ENCODE measurements around the gene RAPGEF3. TPM values are rescaled to one million over a fixed set of nuclear protein-coding genes. Genes with fewer than 3 reads are reported as not detected.

Gene RAPGEF3
- polyA plus RNA-seq, 1 donor: 7.9 TPM

GRCh38 chr12:47747596-47748506 lies 10.8 kb downstream of the RAPGEF3 start:
- 100% methylated on average over 1 of the region's 14 CpGs for WGBS (ENCODE audit: insufficient coverage, low lambda C conversion rate)
- Histone ChIP-seq H3K36me3 (ENCODE audit: control insufficient read depth, insufficient read depth, low read length) (no peaks in the 10 kb centered on the region), H3K27me3 (ENCODE audit: control insufficient read depth, insufficient read depth, low read length) (no peaks in the 10 kb centered on the region)

DNA sequence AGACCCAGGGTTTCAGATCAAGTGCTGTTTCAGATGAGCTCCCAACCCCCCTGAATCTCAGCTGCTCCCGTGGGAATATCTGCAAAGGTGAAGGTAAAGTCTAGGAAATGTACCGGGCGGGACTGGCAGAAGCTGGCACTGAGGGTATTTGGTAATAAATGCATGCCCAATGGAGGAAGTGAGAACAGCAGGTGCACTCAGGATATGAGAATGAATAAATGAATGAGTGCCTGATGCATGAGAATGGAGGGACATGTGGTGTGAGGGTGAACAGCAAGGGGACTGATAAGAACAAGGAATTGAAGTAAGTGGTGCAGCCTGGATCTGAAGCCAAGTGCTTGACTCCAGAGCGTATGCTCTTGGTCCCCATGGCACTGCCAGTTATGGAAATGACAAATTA lies 11.6 kb downstream of the RAPGEF3 start:
- Histone ChIP-seq H3K4me1 (ENCODE audit: control insufficient read depth, insufficient read depth, low read length) (peaks cover 8% of the 10 kb centered on the region), H3K4me3 (ENCODE audit: low read length) (no peak overlapping the region), H3K27ac (ENCODE audit: low read length) (no peak overlapping the region), H3K27me3 (ENCODE audit: control insufficient read depth, insufficient read depth, low read length) (no peaks in the 10 kb centered on the region), H3K9me3 (ENCODE audit: control insufficient read depth, low read depth, low read length) (no peaks in the 10 kb centered on the region), H3K36me3 (ENCODE audit: control insufficient read depth, insufficient read depth, low read length) (no peaks in the 10 kb centered on the region)
- no CpG with 5 or more reads among the region's 4 CpGs for WGBS (ENCODE audit: insufficient coverage, low lambda C conversion rate)
- DNase-seq: no peak

More at GRCh38 chr12:47747596-47748506, 10.8 kb downstream of the RAPGEF3 start:
- DNase-seq: no peak
- Histone ChIP-seq H3K4me1 (ENCODE audit: control insufficient read depth, insufficient read depth, low read length) (peaks cover 8% of the 10 kb centered on the region), H3K27ac (ENCODE audit: low read length) (no peak overlapping the region), H3K9me3 (ENCODE audit: control insufficient read depth, low read depth, low read length) (no peaks in the 10 kb centered on the region), H3K4me3 (ENCODE audit: low read length) (no peak overlapping the region)

DNA sequence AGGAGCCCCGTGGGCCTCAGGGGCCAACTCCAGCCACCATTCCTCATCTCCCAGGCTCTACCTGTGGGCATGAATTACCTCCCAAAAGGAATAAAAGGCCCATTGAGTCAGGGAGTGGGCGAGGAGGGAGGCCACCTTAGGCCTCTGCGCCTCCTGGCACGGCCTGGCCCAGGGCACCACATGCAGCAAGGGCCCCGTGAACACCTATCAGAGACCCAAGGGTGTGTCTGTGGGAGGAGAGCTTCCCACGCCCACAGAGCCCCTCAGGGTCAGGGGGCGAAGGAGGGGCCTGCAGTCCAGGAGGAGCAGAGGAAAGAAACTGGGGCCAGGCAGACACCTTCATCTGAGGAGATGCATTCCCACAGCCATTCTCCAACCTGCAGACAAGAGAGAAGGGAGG lies 12.2 kb downstream of the RAPGEF3 start:
- no CpG with 5 or more reads among the region's 7 CpGs for WGBS (ENCODE audit: insufficient coverage, low lambda C conversion rate)
- Histone ChIP-seq H3K36me3 (ENCODE audit: control insufficient read depth, insufficient read depth, low read length) (no peaks in the 10 kb centered on the region), H3K4me1 (ENCODE audit: control insufficient read depth, insufficient read depth, low read length) (peaks cover 8% of the 10 kb centered on the region)

DNA sequence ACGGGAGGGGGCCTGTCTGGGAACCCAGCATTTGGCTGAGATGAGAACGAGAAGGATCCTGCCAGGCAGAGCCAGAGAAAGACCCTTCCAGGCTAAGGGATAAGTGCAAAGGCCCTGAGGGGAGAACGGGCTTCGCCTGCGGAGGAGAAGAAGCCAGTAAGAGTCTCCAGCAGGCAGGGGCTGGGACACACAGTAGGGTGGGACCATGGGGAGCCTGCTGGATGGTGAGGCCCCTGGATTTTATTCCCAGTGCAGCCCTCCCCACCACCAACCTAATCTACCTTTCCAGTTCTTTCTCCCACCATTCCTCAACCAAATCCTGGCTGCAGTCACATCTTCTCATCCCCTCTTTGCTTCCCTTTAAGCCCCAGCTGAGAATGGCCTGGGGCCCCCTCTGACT lies 12.6 kb downstream of the RAPGEF3 start:
- Histone ChIP-seq H3K4me1 (ENCODE audit: control insufficient read depth, insufficient read depth, low read length) (peaks cover 8% of the 10 kb centered on the region), H3K36me3 (ENCODE audit: control insufficient read depth, insufficient read depth, low read length) (no peaks in the 10 kb centered on the region), H3K27ac (ENCODE audit: low read length) (no peak overlapping the region), H3K9me3 (ENCODE audit: control insufficient read depth, low read depth, low read length) (no peaks in the 10 kb centered on the region), H3K27me3 (ENCODE audit: control insufficient read depth, insufficient read depth, low read length) (no peaks in the 10 kb centered on the region), H3K4me3 (ENCODE audit: low read length) (no peak overlapping the region)
- no CpG with 5 or more reads among the region's 5 CpGs for WGBS (ENCODE audit: insufficient coverage, low lambda C conversion rate)
- no peak for DNase-seq

More for the DNA sequence above, 12.2 kb downstream of the RAPGEF3 start:
- no peaks in the 10 kb centered on the region for H3K27me3 ChIP-seq (ENCODE audit: control insufficient read depth, insufficient read depth, low read length)
- DNase-seq: no peak
- no peaks in the 10 kb centered on the region for H3K9me3 ChIP-seq (ENCODE audit: control insufficient read depth, low read depth, low read length)
- no peak overlapping the region for H3K27ac ChIP-seq (ENCODE audit: low read length)
- no peak overlapping the region for H3K4me3 ChIP-seq (ENCODE audit: low read length)

DNA sequence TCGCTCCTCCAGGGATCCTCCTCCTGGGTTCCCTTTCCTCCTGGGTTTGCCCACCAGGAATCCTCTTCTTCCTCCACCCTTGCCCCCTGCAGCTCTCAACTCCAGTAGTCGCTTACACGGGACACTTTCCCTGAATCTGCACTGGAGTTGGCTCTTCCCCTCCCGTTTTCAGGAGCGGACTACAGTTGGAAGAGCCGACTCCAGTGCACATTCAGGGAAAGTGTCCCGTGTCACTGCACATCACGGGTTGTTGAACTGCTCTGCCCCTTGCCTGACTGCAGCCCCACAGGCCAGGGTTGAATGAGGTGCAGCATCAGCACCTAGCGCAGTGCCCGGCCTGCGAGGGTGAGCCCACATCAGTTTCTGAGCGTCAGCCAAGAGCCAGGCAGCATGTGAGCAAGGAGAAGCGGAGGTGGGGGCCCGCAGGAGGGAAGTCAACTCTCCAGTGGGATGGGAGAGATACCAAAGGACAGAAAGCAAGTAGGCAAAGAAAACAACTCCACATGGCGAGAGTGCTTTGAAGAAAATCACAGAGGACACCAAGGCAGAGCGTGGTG lies 13.1 kb downstream of the RAPGEF3 start:
- Histone ChIP-seq H3K4me3 (ENCODE audit: low read length) (no peak overlapping the region), H3K36me3 (ENCODE audit: control insufficient read depth, insufficient read depth, low read length) (no peaks in the 10 kb centered on the region), H3K27ac (ENCODE audit: low read length) (no peak overlapping the region), H3K9me3 (ENCODE audit: control insufficient read depth, low read depth, low read length) (no peaks in the 10 kb centered on the region), H3K4me1 (ENCODE audit: control insufficient read depth, insufficient read depth, low read length) (peaks cover 8% of the 10 kb centered on the region), H3K27me3 (ENCODE audit: control insufficient read depth, insufficient read depth, low read length) (no peaks in the 10 kb centered on the region)
- whole genome bisulfite sequencing (ENCODE audit: insufficient coverage, low lambda C conversion rate): 100% methylated on average over 1 of the region's 16 CpGs
- DNase-seq: no peak

DNA sequence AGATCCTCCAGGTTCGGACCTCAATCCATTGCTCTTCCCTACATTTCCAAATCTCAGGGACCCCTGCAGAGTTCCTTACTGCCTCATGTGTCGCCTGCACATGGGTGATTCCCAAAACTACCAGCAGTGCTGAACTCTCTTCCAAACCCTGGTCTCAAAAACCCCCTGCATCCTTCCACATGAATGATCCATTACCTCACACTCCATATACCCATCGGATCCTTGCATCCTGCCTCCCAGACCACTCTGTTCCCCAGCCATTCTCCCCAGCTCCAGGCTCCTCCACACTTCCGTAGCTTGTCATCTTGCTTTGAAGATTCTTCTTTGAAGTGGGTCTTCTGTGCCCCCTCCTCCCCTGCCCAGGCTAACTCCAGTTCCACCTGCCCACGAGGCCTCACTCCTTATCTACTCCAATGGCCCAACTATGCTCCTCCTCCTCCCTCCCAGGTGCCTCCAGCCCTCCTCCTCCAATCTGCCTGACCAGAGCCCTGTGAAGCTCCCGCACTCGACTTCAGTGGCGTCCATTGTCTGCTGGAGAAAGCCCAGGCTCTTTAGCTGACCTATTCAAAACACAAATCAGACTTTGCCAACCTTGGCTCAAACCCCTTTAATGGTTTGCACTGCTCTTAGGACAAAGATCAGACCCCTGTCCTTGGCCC lies 13.8 kb downstream of the RAPGEF3 start:
- H3K4me3 ChIP-seq (ENCODE audit: low read length): no peak overlapping the region
- no peaks in the 10 kb centered on the region for H3K36me3 ChIP-seq (ENCODE audit: control insufficient read depth, insufficient read depth, low read length)
- no peak for DNase-seq
- no peaks in the 10 kb centered on the region for H3K9me3 ChIP-seq (ENCODE audit: control insufficient read depth, low read depth, low read length)
- H3K27me3 ChIP-seq (ENCODE audit: control insufficient read depth, insufficient read depth, low read length): no peaks in the 10 kb centered on the region
- H3K4me1 ChIP-seq (ENCODE audit: control insufficient read depth, insufficient read depth, low read length): peaks cover 8% of the 10 kb centered on the region
- no CpG with 5 or more reads among the region's 8 CpGs for WGBS (ENCODE audit: insufficient coverage, low lambda C conversion rate)
- no peak overlapping the region for H3K27ac ChIP-seq (ENCODE audit: low read length)

- H3K4me3 ChIP-seq (ENCODE audit: low read length): no peak overlapping the region
- no CpG with 5 or more reads among the region's 10 CpGs for WGBS (ENCODE audit: insufficient coverage, low lambda C conversion rate)
- H3K4me1 ChIP-seq (ENCODE audit: control insufficient read depth, insufficient read depth, low read length): peaks cover 8% of the 10 kb centered on the region
- H3K9me3 ChIP-seq (ENCODE audit: control insufficient read depth, low read depth, low read length): no peaks in the 10 kb centered on the region
- H3K36me3 ChIP-seq (ENCODE audit: control insufficient read depth, insufficient read depth, low read length): no peaks in the 10 kb centered on the region
- H3K27me3 ChIP-seq (ENCODE audit: control insufficient read depth, insufficient read depth, low read length): no peaks in the 10 kb centered on the region
- H3K27ac ChIP-seq (ENCODE audit: low read length): no peak overlapping the region
- DNase-seq: peak; percentile 65 to 69
These were observed 14.6 kb downstream of the RAPGEF3 start for GRCh38 chr12:47744005-47744651.

DNA sequence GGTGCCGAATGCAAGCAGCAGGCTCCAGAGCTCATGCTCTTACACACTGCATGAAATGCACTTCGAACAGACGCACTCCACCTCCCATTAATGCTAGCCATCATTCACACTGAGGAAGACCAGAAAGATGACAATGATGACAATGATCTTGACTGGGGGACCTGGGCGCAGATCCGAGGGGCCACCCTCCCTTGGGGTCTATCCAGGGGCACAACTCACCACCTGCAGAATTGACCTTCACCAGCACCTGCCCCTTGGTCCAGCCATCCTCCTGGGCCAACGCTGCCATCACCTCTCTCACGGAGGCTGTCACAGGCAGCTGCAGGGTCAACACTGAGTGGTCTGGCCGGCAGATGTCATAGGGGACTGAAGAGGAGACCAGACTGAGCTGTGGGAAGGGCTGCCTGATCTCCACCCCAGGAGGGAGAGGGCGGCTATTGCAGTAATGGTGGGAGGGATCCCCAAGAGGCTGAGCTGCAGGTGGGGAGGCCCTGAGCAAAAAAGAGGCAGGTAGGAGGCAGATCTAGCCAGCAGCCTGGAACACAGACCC lies 15.3 kb downstream of the RAPGEF3 start:
- no peak overlapping the region for H3K27ac ChIP-seq (ENCODE audit: low read length)
- H3K36me3 ChIP-seq (ENCODE audit: control insufficient read depth, insufficient read depth, low read length): no peaks in the 10 kb centered on the region
- H3K4me3 ChIP-seq (ENCODE audit: low read length): no peak overlapping the region
- peaks cover 8% of the 10 kb centered on the region for H3K4me1 ChIP-seq (ENCODE audit: control insufficient read depth, insufficient read depth, low read length)
- DNase-seq: no peak
- H3K27me3 ChIP-seq (ENCODE audit: control insufficient read depth, insufficient read depth, low read length): no peaks in the 10 kb centered on the region
- no CpG with 5 or more reads among the region's 9 CpGs for WGBS (ENCODE audit: insufficient coverage, low lambda C conversion rate)
- H3K9me3 ChIP-seq (ENCODE audit: control insufficient read depth, low read depth, low read length): no peaks in the 10 kb centered on the region

- DNase-seq: peak in 1 of 2 donors; percentile 31
- no peak overlapping the region for H3K27ac ChIP-seq (ENCODE audit: low read length)
- peaks cover 8% of the 10 kb centered on the region for H3K4me1 ChIP-seq (ENCODE audit: control insufficient read depth, insufficient read depth, low read length)
- no peaks in the 10 kb centered on the region for H3K36me3 ChIP-seq (ENCODE audit: control insufficient read depth, insufficient read depth, low read length)
- H3K27me3 ChIP-seq (ENCODE audit: control insufficient read depth, insufficient read depth, low read length): no peaks in the 10 kb centered on the region
- no peaks in the 10 kb centered on the region for H3K9me3 ChIP-seq (ENCODE audit: control insufficient read depth, low read depth, low read length)
- H3K4me3 ChIP-seq (ENCODE audit: low read length): no peak overlapping the region
- WGBS (ENCODE audit: insufficient coverage, low lambda C conversion rate): no CpG with 5 or more reads among the region's 7 CpGs
These were observed 16.3 kb downstream of the RAPGEF3 start for GRCh38 chr12:47742253-47742825.

GRCh38 chr12:47741340-47741703 lies 17.4 kb downstream of the RAPGEF3 start:
- Histone ChIP-seq H3K4me3 (ENCODE audit: low read length) (no peak overlapping the region), H3K27me3 (ENCODE audit: control insufficient read depth, insufficient read depth, low read length) (no peaks in the 10 kb centered on the region), H3K27ac (ENCODE audit: low read length) (no peak overlapping the region), H3K9me3 (ENCODE audit: control insufficient read depth, low read depth, low read length) (no peaks in the 10 kb centered on the region), H3K36me3 (ENCODE audit: control insufficient read depth, insufficient read depth, low read length) (no peaks in the 10 kb centered on the region), H3K4me1 (ENCODE audit: control insufficient read depth, insufficient read depth, low read length) (peaks cover 4% of the 10 kb centered on the region)
- WGBS (ENCODE audit: insufficient coverage, low lambda C conversion rate): no CpG with 5 or more reads among the region's 4 CpGs
- DNase-seq: peak; percentile 37 to 38

Measured in large intestine (tissue), 3 donors.